Esophagus muscularis mucosa (tissue), 4 donors: ENCODE data around the gene TBC1D17. TPM values are rescaled to one million over a fixed set of nuclear protein-coding genes. Genes with fewer than 3 reads are reported as not detected.

ENCODE experiments used
- DNase-seq: peaks from one replicate; pipeline ENCODE4 v3.0.0-alpha.2; 2017; ENCODE audit errors: extremely low spot score
- H3K27ac ChIP-seq, 4 donors: fragments of 200-600 bp; sonication (generic); replicated peaks in 1 of 4; 1 replicate in 3 of 4; 2 replicates in 1 of 4; pipeline ENCODE4 v1.5.1; 2016 to 2019; ENCODE audit warnings: mild to moderate bottlenecking in 1 of 4
- H3K27me3 ChIP-seq, 4 donors: fragments of 200-600 bp; sonication (generic); one replicate each; pipeline versions ENCODE4 v1.5.1 to v1.6.0; 2016 to 2019
- H3K36me3 ChIP-seq, 4 donors: fragments of 200-600 bp; sonication (generic); one replicate each; pipeline ENCODE4 v1.5.1; 2016 to 2019
- H3K4me1 ChIP-seq, 4 donors: fragments of 200-600 bp; sonication (generic); one replicate each; pipeline ENCODE4 v1.5.1; 2016 to 2019
- H3K4me3 ChIP-seq, 4 donors: fragments of 200-600 bp; sonication (generic); 1 replicate in 2 of 4; 2 replicates in 2 of 4; pipeline ENCODE4 v1.5.1; 2016 to 2019; ENCODE audit warnings: mild to moderate bottlenecking in 4 of 4, moderate library complexity in 1 of 4
- H3K9me3 ChIP-seq, 4 donors: fragments of 200-600 bp; sonication (generic); 1 replicate in 3 of 4; 2 replicates in 1 of 4; pipeline ENCODE4 v1.5.1; 2016 to 2019
- EP300 ChIP-seq: sonication (generic); formaldehyde crosslinking; IDR thresholded peaks from one replicate; pipeline ENCODE4 v1.6.1; 2017; ENCODE audit warnings: antibody characterized with exemption
- POLR2A ChIP-seq: fragments of 450-650 bp; IDR thresholded peaks from one replicate; pipeline ENCODE4 v1.6.1; 2017; ENCODE audit warnings: antibody characterized with exemption, moderate library complexity, mild to moderate bottlenecking, low read depth
- POLR2AphosphoS5 ChIP-seq, 2 donors: sonication (generic); formaldehyde crosslinking; IDR thresholded peaks; one replicate each; pipeline ENCODE4 v1.6.1; 2017; ENCODE audit warnings: antibody characterized with exemption in 2 of 2
- WGBS: methylation state at CpG from one replicate; pipeline ENCODE4 v1.1.5; 2018; 5-methylcytosine and 5-hydroxymethylcytosine counted together
- intact Hi-C: fragments of 100-400 bp; cut with DNase I; formaldehyde crosslinking; loops from one replicate; pipeline ENCODE4 v1.15.1; 2023
- total RNA-seq, 4 donors: library from RNA; depleted of rRNA; stranded (reverse); fragments of >200 nt; gene quantifications; one replicate each; pipeline versions ENCODE4 v1.1.0 to v1.2.1, GENCODE V29; 2016
- TF ChIP-seq, protein P1 (sequence below), 3 experiments: fragments of 200-600 bp in 2 of 3; fragments of 450-650 bp in 1 of 3; sonication (generic) in 2 of 3; IDR thresholded peaks; one replicate each; pipeline ENCODE4 v1.5.1; 2017 to 2019; ENCODE audit warnings: antibody characterized with exemption in 3 of 3, mild to moderate bottlenecking in 2 of 3, moderate library complexity in 1 of 3

The TBC1D17 gene
- total RNA-seq, 4 donors from 2014 or later = 35.1 to 60.9 (median 44.0) TPM

DNA sequence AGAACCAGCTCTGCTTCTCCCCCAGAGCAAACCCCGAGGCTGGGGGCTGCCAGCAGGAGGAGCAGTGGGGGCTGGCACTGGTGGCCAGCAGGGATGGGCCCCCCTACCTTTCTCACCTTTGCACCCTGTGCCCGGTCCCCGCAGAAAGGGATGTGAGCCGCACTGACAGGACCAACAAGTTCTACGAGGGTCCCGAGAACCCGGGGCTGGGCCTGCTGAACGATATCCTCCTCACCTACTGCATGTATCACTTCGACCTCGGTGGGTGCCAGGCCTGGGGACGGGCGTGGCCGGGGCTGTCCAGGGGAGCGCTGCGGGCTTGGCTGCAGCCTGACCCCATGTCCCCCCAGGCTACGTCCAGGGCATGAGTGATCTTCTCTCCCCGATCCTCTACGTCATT, 6.6 kb downstream of the TBC1D17 start:
- Histone ChIP-seq H3K27me3 (peaks cover 0 to 2% (median 0%) of the 10 kb centered on the region in 4 donors), H3K4me1 (peaks cover 1 to 14% (median 4%) of the 10 kb centered on the region in 4 donors), H3K36me3 (peaks cover 58 to 100% (median 87%) of the 10 kb centered on the region in 4 donors), H3K4me3 (no peak overlapping the region), H3K27ac (no peak overlapping the region), H3K9me3 (no peaks in the 10 kb centered on the region)
- no peak for DNase-seq
- intact Hi-C loops = no loop called here
- WGBS = 96% methylated on average over 11 of the region's 18 CpGs
- no peak for TF ChIP-seq POLR2AphosphoS5 (IDR thresholded peaks at IDR 0.05)
- TF ChIP-seq, protein P1, sequence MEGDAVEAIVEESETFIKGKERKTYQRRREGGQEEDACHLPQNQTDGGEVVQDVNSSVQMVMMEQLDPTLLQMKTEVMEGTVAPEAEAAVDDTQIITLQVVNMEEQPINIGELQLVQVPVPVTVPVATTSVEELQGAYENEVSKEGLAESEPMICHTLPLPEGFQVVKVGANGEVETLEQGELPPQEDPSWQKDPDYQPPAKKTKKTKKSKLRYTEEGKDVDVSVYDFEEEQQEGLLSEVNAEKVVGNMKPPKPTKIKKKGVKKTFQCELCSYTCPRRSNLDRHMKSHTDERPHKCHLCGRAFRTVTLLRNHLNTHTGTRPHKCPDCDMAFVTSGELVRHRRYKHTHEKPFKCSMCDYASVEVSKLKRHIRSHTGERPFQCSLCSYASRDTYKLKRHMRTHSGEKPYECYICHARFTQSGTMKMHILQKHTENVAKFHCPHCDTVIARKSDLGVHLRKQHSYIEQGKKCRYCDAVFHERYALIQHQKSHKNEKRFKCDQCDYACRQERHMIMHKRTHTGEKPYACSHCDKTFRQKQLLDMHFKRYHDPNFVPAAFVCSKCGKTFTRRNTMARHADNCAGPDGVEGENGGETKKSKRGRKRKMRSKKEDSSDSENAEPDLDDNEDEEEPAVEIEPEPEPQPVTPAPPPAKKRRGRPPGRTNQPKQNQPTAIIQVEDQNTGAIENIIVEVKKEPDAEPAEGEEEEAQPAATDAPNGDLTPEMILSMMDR (IDR thresholded peaks at IDR 0.05) = no peak
- TF ChIP-seq EP300 = no peak
- TF ChIP-seq POLR2A = no peak

DNA sequence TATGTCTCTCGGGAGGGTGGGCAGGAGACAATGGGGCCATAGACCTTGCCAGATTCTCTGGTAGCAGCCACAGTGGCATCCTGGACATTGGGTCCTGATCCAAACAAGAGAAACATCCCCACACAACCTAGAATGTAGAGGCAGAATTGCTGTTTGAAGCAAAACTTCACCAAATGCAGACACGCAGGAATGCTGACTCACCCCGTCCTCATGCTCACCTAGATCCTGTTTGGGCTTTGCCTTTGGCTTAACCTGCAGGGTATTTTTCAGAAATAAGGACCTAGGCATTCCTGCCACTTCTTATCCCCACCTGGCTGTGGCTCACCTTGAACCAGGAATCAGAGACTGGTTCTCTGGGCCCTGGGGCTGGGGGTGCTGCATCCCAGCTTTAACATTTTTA, 7.3 kb downstream of the TBC1D17 start:
- H3K36me3 ChIP-seq = peaks cover 58 to 98% (median 81%) of the 10 kb centered on the region in 4 donors
- 95% methylated on average over 3 of the region's 3 CpGs for WGBS
- H3K9me3 ChIP-seq = no peaks in the 10 kb centered on the region
- no peak overlapping the region for H3K27ac ChIP-seq
- peaks cover 1 to 11% (median 4%) of the 10 kb centered on the region in 4 donors for H3K4me1 ChIP-seq
- intact Hi-C loops = no loop called here
- no peak overlapping the region for H3K4me3 ChIP-seq
- DNase-seq = no peak
- peaks cover 0 to 8% (median 0%) of the 10 kb centered on the region in 4 donors for H3K27me3 ChIP-seq
- TF ChIP-seq POLR2A (no peak), EP300 (no peak), POLR2AphosphoS5 (IDR thresholded peaks at IDR 0.05) (no peak)
- TF ChIP-seq, protein P1 (IDR thresholded peaks at IDR 0.05) = no peak

DNA sequence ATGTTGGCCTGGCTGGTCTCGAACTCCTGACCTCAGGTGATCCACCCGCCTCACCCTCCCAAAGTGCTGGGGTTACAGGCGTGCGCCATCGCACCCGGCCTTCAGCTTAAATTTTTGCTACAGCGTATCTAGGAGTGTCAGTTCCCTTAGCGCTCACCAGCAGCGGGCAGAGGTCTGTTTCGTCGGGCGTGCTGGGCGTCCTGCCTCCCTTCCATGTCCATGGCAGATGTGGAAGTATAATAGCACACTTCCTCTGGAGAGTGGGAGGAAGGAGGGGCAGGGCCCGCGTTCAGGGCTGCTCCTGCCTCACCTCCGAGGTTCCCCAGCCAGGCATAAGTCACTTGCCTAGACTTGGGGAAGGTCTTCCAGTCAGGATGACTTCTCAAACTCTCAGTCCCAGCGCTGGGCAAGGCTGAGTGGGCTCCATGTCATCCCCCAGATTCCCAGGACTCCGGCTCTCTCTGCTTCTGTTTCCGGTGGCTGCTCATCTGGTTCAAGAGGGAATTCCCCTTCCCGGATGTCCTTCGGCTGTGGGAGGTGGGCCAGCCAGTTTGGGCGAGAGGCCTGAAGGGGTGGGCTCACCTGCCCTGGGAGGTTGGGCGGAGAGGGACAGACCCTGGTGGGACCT, 9.6 kb downstream of the TBC1D17 start:
- intact Hi-C loops = no loop called here
- Histone ChIP-seq H3K4me3 (no peak overlapping the region), H3K4me1 (peaks cover 9 to 17% (median 16%) of the 10 kb centered on the region in 4 donors), H3K36me3 (peaks cover 36 to 74% (median 57%) of the 10 kb centered on the region in 4 donors), H3K9me3 (no peaks in the 10 kb centered on the region), H3K27me3 (peaks cover 0 to 28% (median 9%) of the 10 kb centered on the region in 4 donors), H3K27ac (no peak overlapping the region)
- no peak for DNase-seq
- 83% methylated on average over 16 of the region's 23 CpGs for WGBS
- no peak for TF ChIP-seq POLR2AphosphoS5 (IDR thresholded peaks at IDR 0.05)
- no peak for TF ChIP-seq POLR2A
- TF ChIP-seq, protein P1 (IDR thresholded peaks at IDR 0.05) = no peak
- no peak for TF ChIP-seq EP300

DNA sequence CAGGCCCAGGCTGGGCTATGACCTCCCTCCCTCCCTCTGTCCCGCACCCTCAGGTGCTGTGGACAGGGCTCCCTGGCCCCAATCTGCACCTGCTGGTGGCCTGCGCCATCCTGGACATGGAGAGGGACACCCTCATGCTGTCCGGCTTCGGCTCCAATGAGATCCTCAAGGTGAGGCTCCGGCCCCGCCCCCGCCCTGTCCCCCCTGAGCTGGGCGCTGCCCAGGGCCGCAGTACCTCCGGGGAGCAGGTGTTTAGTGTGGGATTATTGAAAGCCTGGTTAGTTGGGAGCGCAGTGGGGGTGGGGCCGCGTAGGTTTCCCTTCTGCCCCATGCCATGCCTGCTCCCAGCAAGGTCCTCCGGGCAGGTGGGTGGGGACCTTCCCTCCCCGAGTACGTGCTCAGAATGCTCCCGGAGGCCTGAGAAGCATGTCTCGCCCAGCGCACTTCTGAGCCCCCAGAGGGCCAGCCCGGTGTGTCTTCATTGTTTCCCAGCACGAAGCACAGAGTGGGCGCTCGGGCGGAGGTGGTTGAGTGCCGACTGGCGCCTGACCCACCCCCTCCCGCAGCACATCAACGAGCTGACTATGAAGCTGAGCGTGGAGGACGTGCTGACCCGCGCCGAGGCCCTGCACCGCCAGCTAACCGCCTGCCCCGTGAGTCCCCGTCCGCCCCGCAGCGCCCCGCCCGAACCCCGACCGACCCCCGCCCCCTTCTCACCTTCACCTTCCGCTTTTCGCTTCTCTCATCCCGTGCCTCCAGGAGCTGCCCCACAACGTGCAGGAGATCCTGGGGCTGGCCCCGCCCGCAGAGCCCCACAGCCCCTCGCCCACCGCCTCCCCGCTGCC, 10.4 kb downstream of the TBC1D17 start:
- Histone ChIP-seq H3K27me3 (peaks cover 0 to 32% (median 9%) of the 10 kb centered on the region in 4 donors), H3K9me3 (no peaks in the 10 kb centered on the region), H3K4me1 (peaks cover 9 to 17% (median 16%) of the 10 kb centered on the region in 4 donors), H3K27ac (no peak overlapping the region), H3K36me3 (peaks cover 28 to 67% (median 49%) of the 10 kb centered on the region in 4 donors), H3K4me3 (no peak overlapping the region)
- TF ChIP-seq POLR2A (no peak), EP300 (no peak), POLR2AphosphoS5 (IDR thresholded peaks at IDR 0.05) (no peak)
- TF ChIP-seq, protein P1 (IDR thresholded peaks at IDR 0.05) = no peak
- intact Hi-C loops = no loop called here
- 81% methylated on average over 36 of the region's 54 CpGs for WGBS
- no peak for DNase-seq
